Measurements from ENCODE around the gene GRID1.

The GRID1 gene

DNA sequence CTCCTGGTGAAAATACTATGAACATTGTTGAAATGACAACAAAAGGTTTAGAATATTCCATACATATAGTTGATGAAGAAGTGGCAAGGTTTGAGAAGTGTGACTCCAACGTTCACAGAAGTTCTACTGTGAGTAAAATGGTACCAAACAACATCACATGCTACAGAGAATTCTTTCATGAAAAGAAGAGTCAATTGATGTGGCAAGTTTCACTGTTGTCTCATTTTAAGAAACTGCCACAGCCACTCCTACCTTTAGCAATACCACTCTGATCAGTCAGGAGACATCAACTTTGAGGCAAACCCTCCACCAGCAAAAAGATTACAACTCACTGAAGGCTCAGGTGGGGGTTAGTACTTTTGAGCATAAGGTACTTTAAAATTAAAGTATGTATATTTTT, 693.3 kb downstream of the GRID1 start:
- TF ChIP-seq, protein P1, sequence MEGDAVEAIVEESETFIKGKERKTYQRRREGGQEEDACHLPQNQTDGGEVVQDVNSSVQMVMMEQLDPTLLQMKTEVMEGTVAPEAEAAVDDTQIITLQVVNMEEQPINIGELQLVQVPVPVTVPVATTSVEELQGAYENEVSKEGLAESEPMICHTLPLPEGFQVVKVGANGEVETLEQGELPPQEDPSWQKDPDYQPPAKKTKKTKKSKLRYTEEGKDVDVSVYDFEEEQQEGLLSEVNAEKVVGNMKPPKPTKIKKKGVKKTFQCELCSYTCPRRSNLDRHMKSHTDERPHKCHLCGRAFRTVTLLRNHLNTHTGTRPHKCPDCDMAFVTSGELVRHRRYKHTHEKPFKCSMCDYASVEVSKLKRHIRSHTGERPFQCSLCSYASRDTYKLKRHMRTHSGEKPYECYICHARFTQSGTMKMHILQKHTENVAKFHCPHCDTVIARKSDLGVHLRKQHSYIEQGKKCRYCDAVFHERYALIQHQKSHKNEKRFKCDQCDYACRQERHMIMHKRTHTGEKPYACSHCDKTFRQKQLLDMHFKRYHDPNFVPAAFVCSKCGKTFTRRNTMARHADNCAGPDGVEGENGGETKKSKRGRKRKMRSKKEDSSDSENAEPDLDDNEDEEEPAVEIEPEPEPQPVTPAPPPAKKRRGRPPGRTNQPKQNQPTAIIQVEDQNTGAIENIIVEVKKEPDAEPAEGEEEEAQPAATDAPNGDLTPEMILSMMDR (IDR thresholded peaks at IDR 0.05), result no peak
- TF ChIP-seq ZFX (IDR thresholded peaks at IDR 0.05; ENCODE audit: borderline replicate concordance), result no peak
- no peak overlapping the region for H3K27ac ChIP-seq

DNA sequence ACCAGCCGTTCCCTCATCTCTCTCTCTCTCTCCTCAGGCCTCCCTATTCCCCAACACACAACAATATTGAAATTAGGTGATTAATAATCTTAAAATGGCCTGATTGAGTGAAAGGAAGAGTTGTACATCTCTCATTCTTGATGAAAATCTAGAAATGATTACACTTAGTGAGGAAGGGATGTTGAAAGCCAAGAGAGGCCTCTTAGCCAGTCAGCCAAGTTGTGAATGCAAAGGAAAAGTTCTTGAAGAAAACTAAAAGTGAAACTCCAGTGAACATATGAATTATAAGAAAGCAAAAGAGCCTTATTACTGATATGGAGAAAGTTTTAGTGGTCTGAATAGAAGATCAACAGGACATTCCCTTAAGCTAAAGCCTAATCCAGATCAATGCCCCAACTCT, 695.1 kb downstream of the GRID1 start:
- no peak for TF ChIP-seq ZFX (IDR thresholded peaks at IDR 0.05; ENCODE audit: borderline replicate concordance)
- TF ChIP-seq, protein P1 (IDR thresholded peaks at IDR 0.05), result no peak
- no peak overlapping the region for H3K27ac ChIP-seq

DNA sequence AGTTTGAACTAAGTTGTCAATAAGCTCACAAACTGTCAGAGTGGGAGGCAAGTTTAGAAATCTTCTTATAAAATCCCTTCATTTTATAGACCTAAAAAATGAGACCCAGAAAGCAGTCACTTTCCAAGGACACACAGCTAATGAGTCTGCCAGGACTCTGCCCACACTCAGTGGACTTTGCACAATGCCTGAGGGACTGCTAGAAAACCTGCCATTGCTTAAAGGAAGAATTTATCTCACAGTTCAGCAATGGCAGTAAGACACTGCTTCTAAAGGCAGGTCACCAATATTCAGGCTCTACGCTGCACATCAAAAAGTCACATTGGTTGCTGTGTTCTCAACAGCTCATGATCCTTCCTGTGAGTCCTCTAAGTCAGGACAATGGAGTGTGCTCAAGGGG, 698.1 kb downstream of the GRID1 start:
- TF ChIP-seq ZFX (IDR thresholded peaks at IDR 0.05; ENCODE audit: borderline replicate concordance), result no peak
- TF ChIP-seq, protein P1 (IDR thresholded peaks at IDR 0.05), result no peak

DNA sequence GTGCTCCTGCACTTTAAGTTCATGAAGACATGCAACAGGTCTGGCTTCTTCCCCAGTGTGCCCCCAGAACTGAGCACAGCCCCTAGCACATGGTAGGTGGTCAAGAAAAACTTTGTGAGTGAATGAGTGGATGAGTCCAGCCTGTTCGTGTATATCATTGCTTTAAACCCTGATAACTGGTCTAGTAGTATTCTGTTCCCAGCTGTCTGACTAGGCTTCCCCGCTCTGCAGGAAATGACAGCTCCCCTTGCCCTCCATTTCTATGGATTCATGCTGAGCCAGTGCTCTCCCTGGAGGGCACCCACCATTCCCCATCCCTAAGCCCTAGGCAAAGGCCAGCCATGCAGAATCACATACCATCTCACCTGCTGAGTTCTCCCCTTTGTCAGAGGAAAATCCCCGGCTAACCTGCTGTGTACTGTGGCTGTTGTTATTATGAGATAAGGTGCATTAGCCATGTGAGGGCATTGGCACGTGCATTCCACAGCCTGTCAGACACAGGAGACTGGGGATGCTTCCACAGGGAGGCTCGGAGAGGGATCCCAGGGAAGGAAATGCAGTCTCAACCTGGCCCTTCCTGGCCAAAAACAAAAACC, 698.9 kb downstream of the GRID1 start:
- TF ChIP-seq ZFX (IDR thresholded peaks at IDR 0.05; ENCODE audit: borderline replicate concordance), result no peak
- TF ChIP-seq, protein P1 (IDR thresholded peaks at IDR 0.05), result no peak
- no peak overlapping the region for H3K27ac ChIP-seq

More for the DNA sequence above, 698.1 kb downstream of the GRID1 start:
- H3K27ac ChIP-seq, result no peak overlapping the region

DNA sequence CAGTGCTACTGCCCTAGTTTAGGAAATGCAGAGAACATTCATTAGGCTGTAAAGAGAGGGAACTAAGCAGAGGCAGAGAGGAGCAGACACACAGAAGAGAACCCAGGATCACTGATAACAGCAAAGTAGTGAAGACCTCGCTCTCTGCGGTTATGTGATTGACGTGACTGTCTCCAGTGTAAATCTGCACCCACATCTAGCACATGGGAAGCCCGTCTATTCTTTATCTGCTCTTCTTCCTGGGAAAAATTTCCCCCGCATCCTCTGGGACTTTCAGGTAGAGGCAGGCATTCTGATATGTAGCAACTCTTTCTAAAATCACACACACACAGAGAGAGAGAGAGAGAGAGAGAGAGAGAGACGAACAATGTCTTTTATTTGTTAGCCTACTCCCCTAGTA, 699.6 kb downstream of the GRID1 start:
- no peak overlapping the region for H3K27ac ChIP-seq

DNA sequence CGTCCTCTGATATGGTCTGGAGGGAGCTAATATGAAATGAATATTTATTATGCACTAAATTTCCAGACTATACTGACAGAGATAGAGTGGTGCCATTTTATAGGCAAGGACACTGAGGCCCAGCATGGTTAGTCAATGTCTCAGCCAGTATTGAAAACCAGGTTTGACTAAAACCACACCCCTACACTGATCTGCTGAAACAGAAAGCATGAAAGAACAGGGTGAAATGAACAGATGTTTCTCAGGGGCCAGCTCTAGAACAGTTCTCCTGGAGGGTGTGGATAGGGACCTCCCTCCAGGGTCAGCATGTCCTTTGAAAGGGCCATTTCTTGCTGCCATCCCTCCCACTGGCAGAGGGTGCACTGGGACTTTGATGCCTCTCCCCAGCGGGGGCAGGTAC, 700.5 kb downstream of the GRID1 start:
- TF ChIP-seq, protein P1 (IDR thresholded peaks at IDR 0.05), result no peak
- TF ChIP-seq ZFX (IDR thresholded peaks at IDR 0.05; ENCODE audit: borderline replicate concordance), result no peak
- H3K27ac ChIP-seq, result no peak overlapping the region

More for the DNA sequence above, 699.6 kb downstream of the GRID1 start:
- TF ChIP-seq, protein P1 (IDR thresholded peaks at IDR 0.05), result no peak
- no peak for TF ChIP-seq ZFX (IDR thresholded peaks at IDR 0.05; ENCODE audit: borderline replicate concordance)

DNA sequence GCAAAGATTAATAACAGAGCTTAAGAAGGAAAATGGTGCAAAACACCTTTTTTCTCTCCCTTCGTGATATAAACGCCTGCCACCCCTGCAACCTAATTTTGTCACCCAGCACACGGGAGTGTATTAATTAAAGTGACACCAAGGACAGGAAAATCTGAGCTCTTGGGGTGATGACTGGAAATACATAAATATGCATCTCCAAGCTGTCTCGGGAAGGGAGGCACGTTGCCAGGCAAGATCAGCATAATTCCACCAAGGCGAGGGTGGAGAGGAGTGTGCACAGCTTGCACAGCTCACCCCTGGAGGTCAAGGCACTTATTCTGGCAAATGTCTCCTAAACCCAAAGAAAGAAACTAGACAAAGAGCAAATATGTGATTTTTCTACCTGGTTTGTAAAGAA, 700.9 kb downstream of the GRID1 start:
- no peak overlapping the region for H3K27ac ChIP-seq
- no peak for TF ChIP-seq ZFX (IDR thresholded peaks at IDR 0.05; ENCODE audit: borderline replicate concordance)
- TF ChIP-seq, protein P1 (IDR thresholded peaks at IDR 0.05), result no peak

Data from 22Rv1 (cell line).